EL (cell line): Measurements from ENCODE around the gene MLPH.

Source experiments
- DNase-seq: peaks from one replicate; pipeline ENCODE4 v3.0.0-alpha.2; 2016

Gene MLPH

DNA sequence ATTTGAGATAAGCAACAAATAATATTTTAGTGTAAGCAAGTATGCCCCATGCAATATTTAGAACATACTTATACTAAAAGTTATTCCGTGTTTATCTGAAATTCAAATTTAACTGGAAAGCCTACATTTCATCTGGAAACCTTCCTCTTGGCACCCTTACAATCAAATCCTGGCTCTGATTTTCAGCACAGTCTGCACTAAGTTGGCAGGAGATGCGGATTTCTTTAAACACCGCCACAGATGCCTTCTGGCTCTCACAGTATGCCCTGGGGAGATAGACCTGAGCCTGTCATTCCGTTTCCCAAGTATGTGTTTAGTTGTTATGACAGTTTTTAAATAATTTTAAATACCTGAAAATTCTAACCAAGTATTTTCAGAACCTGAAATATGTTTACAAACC is 7.3 kb upstream of the MLPH start:
- no peak for DNase-seq

DNA sequence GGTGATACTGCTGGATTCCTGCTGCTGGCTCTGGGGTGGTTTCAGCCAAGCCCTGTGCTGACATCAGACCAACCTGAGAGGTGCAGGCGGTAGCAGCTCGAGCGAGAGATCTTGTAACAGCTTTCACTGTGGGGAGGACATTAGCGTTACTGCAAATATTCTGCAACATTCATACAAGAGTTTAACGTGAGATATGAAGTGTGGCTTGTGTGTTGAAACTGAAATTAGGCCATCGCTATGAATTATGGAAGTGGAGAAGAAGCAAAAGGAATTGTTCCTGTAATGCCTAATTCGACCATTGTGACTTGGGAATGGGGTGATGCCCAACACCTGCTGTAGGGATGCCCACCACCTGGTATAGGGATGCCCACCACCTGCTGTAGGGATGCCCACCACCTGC is 6.5 kb upstream of the MLPH start:
- no peak for DNase-seq

DNA sequence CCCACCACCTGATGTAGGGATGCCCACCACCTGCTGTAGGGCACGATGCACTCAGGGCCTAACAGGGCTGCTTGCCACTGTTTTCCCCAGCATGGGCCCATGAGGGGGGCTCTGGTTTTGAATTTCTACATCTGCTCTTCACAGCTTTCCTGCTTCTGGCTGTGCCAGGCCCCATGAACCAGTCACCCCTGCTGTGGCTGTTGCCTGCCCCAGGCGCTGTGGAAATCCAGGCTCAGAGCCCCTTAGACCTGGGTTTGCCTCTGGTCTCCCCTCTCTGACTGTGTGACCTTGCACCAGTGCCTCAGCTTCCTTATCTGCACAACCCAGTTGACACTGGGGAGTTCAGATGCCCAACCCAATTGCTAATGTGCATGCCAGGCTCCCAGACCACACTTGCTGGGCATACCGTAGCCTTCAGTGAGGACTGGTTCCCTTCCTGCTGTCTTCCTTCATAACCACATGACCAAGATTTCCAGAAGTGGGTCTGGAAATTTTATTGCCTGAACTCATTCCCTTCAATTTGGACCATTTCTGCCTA is 6.0 kb upstream of the MLPH start:
- DNase-seq: no peak

DNA sequence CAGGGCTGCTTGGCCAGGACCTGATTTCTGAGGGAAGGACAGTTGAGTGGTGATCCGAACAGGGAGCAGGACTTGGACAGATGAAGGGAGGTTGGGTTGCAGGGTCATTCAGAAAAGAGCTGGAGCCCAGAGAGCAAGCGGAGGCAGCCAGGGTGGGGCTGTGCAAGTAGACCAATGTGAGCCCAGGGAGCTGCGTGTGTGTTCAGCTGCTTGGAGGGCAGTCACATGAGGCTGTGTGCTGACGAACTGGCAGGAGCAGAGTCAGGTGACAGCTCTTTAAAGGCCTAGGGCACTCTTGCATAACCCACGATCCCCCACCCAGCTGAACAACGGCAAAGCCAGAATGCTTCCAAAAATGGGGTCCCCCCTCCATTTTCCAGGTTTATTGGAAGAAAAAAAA is 4.6 kb upstream of the MLPH start:
- DNase-seq: no peak

DNA sequence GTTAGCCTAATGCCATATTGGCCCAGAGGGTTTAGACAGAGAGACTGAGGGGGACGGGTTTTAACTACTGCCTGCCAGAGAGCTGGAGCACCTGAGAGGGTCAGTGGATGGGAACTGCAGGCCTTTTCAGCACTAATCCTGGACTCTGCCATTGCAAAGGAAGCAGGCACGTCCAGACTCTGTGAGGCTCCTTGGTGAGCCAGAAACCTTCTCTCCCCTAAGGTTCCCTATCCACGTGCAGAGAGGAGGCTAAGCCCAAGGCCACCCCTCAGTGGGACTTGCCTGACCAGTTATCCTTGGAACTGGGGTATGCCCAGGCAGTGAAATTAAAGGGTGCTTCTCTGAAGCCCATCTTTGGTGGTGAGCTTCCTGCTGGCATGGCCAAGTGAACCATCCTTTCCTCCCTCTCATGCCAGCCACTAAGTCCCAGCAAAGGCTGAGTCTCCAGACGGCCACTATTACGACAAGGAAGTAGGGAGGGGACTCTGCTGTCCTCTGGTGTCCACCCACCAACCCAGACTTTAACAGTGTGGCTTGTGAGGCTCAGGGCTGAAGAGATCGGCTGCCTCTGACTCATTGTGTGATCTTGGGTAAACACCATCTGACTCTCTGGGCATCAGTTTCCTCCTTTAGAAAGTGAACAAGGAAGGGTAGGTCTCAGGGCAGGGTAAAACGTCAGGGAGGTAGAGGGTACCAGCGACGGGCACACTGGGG is 3.9 kb upstream of the MLPH start:
- DNase-seq: peak; percentile 60

DNA sequence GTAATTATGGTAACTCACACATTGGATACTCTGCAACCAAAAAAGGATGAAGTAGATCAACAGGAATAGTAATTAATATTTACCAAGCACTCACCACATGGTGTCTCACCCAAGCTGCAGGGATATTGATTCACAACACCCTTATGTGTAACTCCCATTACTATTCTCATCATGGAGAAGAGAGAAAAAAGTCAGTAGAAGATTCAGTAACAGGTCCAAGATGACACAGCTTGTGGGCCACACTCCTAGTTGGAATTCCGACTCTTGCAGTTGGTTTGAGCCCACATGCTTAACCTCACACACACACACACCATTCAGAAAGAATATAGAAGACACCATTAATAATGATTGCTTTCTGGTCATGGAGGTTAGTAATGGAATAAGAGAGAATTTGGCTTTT is 1.7 kb upstream of the MLPH start:
- DNase-seq: no peak

DNA sequence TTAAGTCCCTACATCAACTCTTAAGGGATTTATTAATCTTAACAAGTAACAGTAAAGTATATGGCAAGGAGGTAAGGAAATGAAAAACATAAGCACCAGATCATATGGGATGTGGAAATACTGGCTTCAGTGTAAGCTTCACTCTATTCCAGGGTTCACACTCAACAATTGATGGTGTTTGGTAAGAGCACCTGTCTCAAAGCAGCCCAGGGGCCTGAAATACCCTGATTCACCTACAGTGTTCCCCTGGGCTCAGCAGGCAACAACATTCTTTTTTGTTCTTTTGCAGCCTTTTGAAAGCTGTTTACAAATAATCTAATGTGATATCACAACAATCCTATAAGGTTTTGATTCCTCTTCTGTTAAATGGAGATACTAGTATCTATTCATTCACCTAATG is 1.2 kb upstream of the MLPH start:
- DNase-seq: no peak

DNA sequence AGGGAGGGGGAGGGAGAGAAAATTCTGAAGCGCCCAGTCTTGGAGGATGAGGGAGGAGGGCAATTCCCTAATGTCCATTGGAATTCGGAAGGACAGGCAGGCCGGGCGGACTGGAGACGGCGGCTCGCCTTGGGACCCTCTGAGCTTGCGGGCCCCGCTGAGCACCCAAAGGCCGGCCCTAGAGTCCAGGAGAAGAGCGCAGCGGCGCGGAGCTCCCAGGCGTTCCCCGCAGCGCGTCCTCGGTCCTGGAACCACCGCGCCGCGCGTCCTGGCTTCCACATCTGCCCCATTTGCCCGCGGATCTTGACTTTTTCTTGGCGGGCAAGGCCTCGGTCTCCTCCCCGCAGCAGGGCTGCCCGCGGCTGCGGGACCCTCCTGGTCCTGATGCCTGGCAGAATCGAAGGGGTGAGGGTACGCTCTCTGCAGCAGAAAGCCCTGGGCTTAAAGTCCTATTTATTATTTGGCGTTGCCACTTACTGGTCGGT is 675 bp upstream of the MLPH start:
- no peak for DNase-seq

DNA sequence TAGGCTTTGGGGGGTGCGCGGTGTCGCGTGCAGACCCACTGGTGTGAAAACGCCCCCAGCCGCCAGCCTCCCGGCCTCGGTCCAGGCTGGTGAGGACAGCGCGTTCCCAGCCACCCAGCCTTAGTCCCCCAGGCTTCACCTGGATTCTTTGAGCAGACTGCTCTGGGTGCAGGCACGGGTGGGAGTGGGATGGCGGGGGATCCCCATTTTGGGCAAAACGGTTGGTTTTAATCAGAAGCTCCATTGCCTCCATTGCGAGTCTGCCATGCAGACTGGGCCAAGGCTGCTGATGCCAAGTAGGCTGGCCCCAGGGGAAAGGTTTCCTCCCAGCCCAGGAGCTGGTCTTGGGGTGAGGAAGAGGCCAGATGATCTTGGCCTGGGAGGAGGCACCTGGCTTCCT is 445 bp downstream of the MLPH start:
- peak; percentile 28 for DNase-seq

DNA sequence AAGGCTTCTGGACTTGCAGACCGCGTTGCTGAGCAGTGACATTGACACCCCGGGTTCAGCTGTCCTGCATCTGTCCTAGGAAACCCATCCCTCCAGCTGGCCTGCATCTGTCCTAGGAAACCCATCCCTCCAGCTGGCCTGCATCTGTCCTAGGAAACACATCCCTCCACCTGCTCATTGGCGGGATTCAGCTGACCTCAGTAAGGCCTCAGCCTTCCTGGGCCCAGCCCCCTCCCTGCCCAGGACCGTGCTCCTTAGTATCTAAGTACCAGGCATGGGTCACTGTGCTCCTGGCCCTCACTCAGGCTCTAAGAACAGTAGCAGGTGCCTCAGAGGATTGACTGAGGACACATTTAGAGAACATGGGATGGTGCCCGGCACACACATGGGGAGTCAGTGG is 1.2 kb downstream of the MLPH start:
- DNase-seq: no peak

DNA sequence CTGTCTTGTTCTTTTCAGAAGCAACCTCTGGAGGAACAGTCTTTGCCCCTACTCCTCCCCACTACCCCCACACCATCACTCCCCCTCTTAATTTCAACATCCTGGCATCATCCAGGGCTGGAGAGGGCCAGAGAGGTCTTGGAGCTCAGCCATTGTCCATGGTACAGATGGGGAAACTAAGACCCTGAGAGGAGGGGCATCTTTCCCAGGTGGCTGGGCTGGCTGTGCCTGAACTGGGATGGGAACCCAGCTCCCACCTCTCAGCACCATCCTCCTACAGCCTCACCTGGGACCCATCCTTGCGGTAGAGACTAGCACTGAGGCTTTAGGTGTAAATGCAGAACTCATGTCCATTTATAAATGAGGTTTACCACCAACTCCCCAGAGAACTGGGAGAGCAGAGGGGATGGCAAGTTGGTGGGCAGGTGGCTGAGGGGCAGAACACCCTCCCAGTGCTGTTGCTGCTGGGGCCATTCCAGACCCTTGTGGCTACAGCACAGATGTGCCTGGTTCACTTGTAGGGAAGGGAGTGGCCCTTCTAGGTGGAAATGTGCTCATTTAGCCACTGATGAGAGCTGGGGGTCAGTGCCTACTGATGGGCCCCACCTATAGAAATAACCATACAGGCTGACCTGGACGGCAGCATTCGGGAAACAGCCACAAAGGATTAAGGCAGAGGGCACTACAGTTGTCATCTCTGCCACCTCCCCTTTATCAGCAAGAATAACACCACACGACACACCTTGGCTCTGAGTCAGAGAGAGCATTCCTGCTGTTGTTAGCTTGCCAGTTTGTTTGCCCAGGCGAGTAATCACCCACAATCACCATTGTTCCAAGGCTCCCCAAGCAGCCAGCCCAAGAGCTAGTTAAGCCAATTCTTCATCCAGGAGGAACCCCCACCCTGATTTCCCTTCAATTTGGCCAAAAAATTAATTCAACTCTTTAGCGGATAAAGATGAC is 2.1 kb downstream of the MLPH start:
- peak; percentile 54 for DNase-seq

DNA sequence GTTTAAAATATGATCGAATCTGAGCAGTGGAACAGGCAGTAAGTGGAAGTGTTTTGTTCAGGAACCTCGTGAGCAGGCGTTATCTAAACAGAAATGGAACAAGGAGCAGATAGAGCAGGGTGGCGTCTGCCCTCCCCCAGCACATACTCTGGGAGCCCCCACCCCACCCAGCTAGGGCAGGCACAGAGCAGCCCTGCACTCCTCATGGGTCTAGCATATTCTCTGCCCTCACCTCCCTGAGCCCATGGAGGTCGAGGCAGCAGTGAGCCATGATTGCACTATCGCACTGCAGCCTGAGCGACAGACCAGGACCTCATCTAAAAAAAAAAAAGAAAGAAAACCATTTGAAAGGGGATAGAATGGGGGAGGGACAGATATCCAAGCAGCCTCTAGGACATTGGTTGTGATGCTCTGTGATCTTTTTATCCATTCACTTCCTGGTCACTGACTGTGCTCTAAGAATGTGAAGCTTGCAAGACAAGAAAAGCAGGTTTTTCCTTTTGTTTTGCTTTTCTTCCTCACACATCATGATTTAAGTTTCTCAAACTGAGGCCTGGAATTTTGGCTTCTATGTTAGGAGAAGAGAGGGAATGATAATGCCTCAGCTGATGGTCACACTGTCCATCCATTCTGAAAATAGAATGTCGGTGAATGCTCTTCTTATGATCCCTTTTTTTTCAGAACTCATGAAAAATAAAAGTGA is 3.1 kb downstream of the MLPH start:
- DNase-seq: no peak

DNA sequence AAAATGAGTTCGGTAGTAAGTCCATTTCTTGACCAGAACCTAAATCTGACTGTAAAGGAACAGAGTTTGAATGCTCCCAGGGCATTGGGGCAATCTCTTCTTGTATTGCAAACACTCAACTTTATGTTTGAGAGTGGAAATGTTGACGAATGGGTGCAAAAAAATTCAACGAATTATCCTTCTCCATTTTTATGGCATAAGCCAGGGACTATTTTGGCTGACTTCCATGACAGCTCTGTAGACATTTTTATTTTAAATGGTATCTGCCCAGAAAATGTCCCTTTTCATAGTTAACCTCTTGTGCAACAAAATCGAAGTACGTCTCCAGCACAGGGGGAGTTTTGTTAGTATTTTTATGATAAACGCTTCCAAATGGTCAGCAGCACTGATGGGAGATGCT is 3.7 kb downstream of the MLPH start:
- DNase-seq: no peak

DNA sequence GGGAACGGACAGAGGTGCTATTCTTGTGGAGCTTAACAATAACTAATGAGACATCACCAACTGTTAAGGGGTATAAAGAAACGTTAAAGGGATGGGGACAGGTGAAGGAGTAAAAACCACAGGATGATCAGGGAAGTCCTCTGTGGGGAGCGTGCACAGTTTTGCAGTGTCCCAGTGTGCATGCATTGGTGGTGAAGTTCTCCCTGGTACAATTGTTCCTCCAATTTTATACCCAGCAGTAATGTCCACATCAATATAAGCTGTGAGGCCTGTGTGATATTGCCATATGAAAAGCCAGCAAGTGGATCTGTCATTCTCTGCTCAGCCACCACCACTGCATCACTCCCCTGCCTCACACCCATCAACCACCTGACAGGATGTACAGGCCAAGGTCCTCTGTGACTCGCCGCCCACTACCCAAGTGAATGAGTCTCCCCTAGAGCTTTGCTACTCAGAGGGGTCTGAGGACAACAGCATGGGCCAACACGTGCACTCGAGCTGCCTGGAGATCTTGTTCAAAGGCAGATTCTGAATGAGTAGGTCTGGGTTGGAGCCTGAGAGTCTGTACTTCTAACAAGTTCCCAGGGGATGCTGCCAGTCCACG is 4.6 kb downstream of the MLPH start:
- DNase-seq: no peak

DNA sequence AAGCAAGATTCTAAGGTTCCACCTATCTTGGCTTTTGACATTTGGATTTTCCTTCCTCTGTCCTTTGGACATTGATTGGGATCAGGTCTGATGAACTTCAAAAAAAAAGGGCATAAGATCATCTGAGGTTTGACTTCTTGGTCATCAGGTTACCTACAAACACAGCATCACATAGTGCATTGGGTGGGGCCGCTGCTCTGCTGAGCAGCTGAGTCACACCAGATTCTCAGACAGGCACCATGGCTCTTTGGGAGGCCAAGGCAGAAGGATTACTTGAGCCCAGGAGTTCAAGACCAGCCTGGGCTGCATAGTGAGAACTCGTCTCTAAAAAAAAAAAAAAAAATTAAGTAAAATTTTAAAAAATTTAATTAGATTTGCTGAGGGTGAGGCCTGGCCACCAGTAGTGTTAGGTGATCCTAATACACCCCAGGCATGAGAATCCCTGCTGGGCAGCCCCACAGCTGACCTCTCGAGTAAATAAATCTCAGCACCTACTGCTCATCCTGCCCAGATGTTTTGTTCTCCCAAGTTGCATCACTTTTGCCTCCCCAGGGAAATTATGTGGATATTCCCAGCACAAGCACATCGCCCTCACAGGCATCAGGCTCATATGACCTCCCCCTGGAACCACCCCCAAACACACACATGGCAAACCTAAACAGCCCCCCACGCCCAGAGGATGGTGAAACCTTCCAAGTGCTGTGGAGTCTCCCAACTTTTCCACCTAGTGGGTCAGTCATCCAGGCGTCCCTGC is 5.3 kb downstream of the MLPH start:
- no peak for DNase-seq

DNA sequence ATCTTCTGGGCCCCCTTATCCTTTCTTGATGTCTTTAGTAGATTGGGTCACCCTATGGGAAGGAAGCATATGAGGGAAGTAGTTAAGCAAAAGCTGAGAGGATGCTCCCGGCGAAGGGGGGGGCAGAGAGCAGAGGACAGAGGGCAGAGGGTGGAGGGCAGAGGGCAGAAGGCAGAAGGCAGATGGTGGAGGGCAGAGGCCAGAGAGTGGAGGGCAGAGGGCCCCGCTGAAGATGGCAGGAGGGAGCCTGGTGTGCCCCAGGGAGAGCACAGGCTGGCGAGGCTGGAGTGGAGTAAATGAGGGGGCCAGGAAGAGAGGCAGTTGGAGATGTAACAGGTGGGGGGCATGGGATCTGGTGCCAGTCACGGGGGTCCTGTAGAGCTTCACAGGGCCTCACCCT is 7.0 kb downstream of the MLPH start:
- no peak for DNase-seq

DNA sequence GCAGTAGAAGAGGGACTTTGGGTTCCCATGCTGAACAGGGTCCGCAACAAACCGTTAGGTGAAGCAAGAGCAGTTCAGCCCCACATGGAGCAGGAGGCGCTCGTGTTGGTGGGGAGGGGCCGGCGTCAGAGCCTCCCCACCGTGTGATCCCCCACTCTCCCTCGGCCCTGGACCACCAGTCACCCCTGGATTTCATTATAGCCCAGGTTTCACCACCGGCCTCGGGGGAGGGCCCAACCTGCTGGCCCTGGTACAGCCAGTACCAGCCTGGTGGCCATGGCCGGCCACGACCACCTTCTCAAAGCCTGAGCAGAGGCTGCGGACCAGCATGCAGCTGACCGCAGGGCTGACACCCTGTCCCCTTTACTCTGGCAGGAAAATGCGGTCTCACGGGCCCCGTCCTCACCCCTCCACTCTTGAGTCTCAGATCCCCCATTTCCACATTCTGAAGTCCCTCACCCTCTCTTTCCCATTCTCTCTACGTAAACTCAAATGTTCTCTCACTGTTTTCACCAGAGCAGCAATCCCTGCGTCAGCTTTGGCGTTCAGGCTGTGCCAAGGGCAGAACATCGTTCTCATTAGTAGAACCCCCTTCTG is 8.6 kb downstream of the MLPH start:
- no peak for DNase-seq

DNA sequence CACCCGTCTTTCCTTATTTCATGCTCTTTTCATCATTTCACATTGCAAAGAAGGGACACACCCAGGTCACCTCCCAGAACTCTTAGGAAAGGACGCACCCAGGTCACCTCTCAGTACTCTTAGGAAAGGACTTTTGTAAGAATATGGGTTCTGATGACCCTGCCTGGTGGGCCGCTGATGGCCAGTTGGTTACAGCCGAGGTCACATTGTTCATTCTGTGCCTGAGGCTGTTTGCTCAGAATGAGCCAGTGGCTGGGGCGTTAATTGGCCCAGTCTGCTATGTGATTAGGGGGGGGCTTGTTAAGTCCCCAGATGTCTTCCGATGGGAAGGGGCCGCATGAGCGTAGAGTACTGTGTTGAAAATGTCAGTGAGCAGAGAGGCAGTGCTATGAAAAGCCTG is 9.4 kb downstream of the MLPH start:
- no peak for DNase-seq

DNA sequence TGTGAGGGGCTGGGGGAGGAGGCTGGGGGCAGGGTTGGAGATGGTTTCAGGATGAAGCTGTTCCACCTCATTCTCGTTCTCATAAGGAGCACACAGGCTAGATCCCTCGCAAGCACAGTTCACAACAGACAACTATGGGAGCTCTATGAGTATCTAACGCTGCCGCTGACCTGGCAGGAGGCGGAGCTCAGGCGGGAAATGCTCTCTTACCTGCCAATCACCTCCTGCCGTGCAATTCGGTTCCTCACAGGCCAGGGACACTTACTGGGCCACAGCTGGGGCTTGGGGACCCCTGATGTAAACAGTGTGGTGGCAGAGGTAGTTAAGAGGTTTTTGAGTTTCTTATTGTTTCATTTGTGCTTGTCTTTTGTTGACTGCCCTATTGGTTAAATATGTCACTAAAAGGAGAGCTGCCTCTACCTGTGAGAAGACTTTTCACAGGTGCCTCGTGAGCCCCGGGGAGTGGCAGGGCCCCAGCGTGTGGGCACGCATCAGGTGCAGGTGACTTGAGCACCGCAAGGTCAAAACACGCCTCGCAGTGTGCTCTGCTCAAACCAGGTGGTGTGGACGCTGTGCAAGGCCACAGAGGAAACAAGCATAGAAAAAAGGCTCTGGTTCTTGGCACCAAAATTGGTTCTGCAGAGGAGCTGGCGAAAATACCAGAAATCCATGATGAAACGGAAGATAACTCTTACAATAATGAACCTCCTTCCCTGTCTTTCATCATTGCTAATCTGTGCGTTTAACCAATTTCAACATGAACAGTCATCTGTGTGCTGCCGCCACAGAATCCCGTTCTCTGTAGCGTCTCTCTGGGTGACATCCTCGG is 10.2 kb downstream of the MLPH start:
- DNase-seq: no peak

DNA sequence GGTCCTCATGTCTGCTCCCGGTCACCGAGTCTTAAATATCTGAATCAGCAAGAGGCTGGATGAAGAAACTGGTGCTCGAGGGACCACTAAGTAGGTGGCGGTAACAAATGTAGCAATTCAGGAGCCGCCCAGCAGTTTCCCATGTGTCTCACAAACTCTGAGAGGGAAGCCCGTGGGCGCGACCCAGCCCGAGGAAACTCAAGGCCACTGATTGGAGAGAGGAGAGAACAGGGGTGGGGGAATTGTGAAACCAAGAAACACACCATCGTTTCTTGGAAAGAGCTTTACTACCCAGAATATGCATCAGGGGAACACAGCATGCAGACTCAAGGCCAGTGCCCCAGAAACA is 10.8 kb downstream of the MLPH start:
- no peak for DNase-seq

DNA sequence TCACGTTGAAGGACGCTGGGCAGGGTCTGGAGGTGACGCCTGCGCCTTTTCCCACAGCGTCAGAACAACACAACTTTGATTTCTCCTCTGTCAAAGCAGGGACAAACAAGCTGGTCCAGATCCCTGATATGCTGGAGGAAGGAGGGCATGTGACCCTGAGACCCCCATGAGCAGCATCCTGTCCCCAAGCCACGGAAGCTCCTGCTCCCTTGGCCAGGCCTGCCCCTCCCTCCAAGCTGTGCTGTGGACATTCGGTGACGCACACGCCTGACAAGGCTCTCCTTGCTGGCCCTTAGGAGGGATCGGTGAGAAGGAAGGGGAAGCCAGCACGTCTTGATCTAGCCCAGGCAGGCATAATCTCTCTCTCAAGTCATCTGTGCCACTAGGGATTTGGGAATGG is 11.3 kb downstream of the MLPH start:
- DNase-seq: no peak
